SK-N-SH (cell line): ENCODE data around the gene CISH. TPM values are rescaled to one million over a fixed set of nuclear protein-coding genes. Genes with fewer than 3 reads are reported as not detected.

Experiments
- CTCF ChIA-PET: fragments of 300-600, 350-600 bp; formaldehyde crosslinking; extraction: SDS; loops from one replicate; lab custom pipeline; 2021; lab: Yijun Ruan, JAX
- POLR2A ChIA-PET: fragments of 350-600 bp; sonication (Branson Sonifier 250); formaldehyde crosslinking; extraction: SDS; loops from one replicate; lab custom pipeline; 2020; ENCODE audit warnings: antibody characterized with exemption, inconsistent platforms; lab: Yijun Ruan, JAX
- DNase-seq: peaks from one replicate; pipeline ENCODE4 v3.0.0; 2012
- H2AFZ ChIP-seq: fragments of 200-600 bp; sonication (generic); 2 replicates; pipeline ENCODE4 v1.8.1; 2016; ENCODE audit warnings: antibody characterized with exemption, mild to moderate bottlenecking, low read depth
- H3F3A ChIP-seq: fragments of 200-600 bp; sonication (generic); replicated peaks from 2 replicates; pipeline ENCODE3; 2016; ENCODE audit warnings: antibody characterized with exemption, mild to moderate bottlenecking; ENCODE audit not compliant: insufficient read depth
- H3K27ac ChIP-seq, 2 experiments: fragments of 200-500 bp in 1 of 2; fragments of 200-600 bp in 1 of 2; sonication (Bioruptor generic) in 1 of 2; sonication (generic), shearing (Covaris generic) in 1 of 2; 2 replicates each; pipeline versions ENCODE4 v1.5.1 to v1.6.1; 2014 to 2016; ENCODE audit warnings: low read depth in 2 of 2, inconsistent platforms in 1 of 2, low read length in 1 of 2, mild to moderate bottlenecking in 1 of 2, mixed read lengths in 1 of 2
- H3K27me3 ChIP-seq: fragments of 200-600 bp; sonication (generic), shearing (Covaris generic); 2 replicates; pipeline ENCODE4 v1.6.1; 2016; ENCODE audit warnings: mixed run types; ENCODE audit not compliant: insufficient read depth
- H3K36me3 ChIP-seq, 2 experiments: fragments of 200-500 bp in 1 of 2; fragments of 200-600 bp in 1 of 2; sonication (Bioruptor generic) in 1 of 2; sonication (generic) in 1 of 2; replicated peaks in 1 of 2; 2 replicates each; pipeline versions ENCODE3 to v1.5.1; 2014 to 2016; ENCODE audit warnings: low read length in 1 of 2, mild to moderate bottlenecking in 1 of 2; ENCODE audit not compliant: insufficient read depth in 2 of 2, control insufficient read depth in 1 of 2
- H3K4me1 ChIP-seq, 2 experiments: fragments of 200-500 bp in 1 of 2; fragments of 200-600 bp in 1 of 2; sonication (Bioruptor generic) in 1 of 2; sonication (generic), shearing (Covaris generic) in 1 of 2; 2 replicates each; pipeline versions ENCODE4 v1.5.1 to v1.6.1; 2014 to 2016; ENCODE audit warnings: low read depth in 1 of 2, low read length in 1 of 2, mixed run types in 1 of 2; ENCODE audit not compliant: insufficient read depth in 2 of 2, control insufficient read depth in 1 of 2
- H3K4me2 ChIP-seq: fragments of 200-600 bp; sonication (generic), shearing (Covaris generic); 2 replicates; pipeline ENCODE4 v1.6.1; 2017; ENCODE audit warnings: mixed run types
- H3K4me3 ChIP-seq, 2 experiments: fragments of 200-500 bp in 1 of 2; fragments of 200-600 bp in 1 of 2; sonication (Bioruptor generic) in 1 of 2; sonication (generic), shearing (Covaris generic) in 1 of 2; 2 replicates each; pipeline versions ENCODE4 v1.5.1 to v1.8.1; 2014 to 2016; ENCODE audit warnings: low read depth in 2 of 2, inconsistent platforms in 1 of 2, low read length in 1 of 2, mild to moderate bottlenecking in 1 of 2, mixed read lengths in 1 of 2, moderate library complexity in 1 of 2
- H3K79me2 ChIP-seq: fragments of 200-600 bp; sonication (generic); 2 replicates; pipeline ENCODE4 v1.8.1; 2017; ENCODE audit warnings: mild to moderate bottlenecking; ENCODE audit not compliant: insufficient read depth
- H3K9ac ChIP-seq: fragments of 200-600 bp; sonication (generic); 2 replicates; pipeline ENCODE4 v1.6.1; 2017; ENCODE audit warnings: mixed run types
- H3K9me2 ChIP-seq: fragments of 200-600 bp; sonication (generic); 2 replicates; pipeline ENCODE4 v1.6.1; 2017; ENCODE audit warnings: mixed run types
- H3K9me3 ChIP-seq: fragments of 200-600 bp; sonication (generic); 2 replicates; pipeline ENCODE4 v1.6.1; 2017; ENCODE audit warnings: mixed run types, mild to moderate bottlenecking, moderate library complexity
- H4K20me1 ChIP-seq: fragments of 200-600 bp; sonication (generic); 2 replicates; pipeline ENCODE4 v1.6.1; 2017; ENCODE audit warnings: mild to moderate bottlenecking, mixed run types; ENCODE audit not compliant: insufficient read depth
- CHD2 ChIP-seq: fragments of 150-350 bp; IDR thresholded peaks from 2 replicates; pipeline ENCODE4 v1.6.1; 2018; ENCODE audit warnings: low read length; ENCODE audit not compliant: partially characterized antibody
- ELF1 ChIP-seq: IDR thresholded peaks from 2 replicates; pipeline ENCODE4 v1.4.0; 2012
- FOSL2 ChIP-seq: IDR thresholded peaks from 2 replicates; pipeline ENCODE4 v1.4.0; 2012; ENCODE audit warnings: low read depth, mild to moderate bottlenecking, moderate library complexity, borderline replicate concordance
- FOXM1 ChIP-seq: IDR thresholded peaks from 2 replicates; pipeline ENCODE4 v1.4.0; 2012; ENCODE audit warnings: low read depth, mild to moderate bottlenecking
- GABPA ChIP-seq: IDR thresholded peaks from 2 replicates; pipeline ENCODE4 v1.4.0; 2012; ENCODE audit warnings: low read depth, mild to moderate bottlenecking
- GATA2 ChIP-seq: sonication (generic); formaldehyde crosslinking; IDR thresholded peaks from 2 replicates; pipeline ENCODE4 v1.5.0; 2020; ENCODE audit warnings: mild to moderate bottlenecking, missing genetic modification reagents
- JUND ChIP-seq: IDR thresholded peaks from 2 replicates; pipeline ENCODE4 v1.4.0; 2012
- NFIC ChIP-seq: IDR thresholded peaks from 2 replicates; pipeline ENCODE4 v1.4.0; 2012; ENCODE audit warnings: borderline replicate concordance
- NRF1 ChIP-seq: IDR thresholded peaks from 2 replicates; pipeline ENCODE4 v1.6.1; 2012; ENCODE audit warnings: low read depth, mild to moderate bottlenecking, low read length
- RAD21 ChIP-seq: IDR thresholded peaks from 2 replicates; pipeline ENCODE4 v1.6.1; 2012; ENCODE audit warnings: mild to moderate bottlenecking, low read length
- RCOR1 ChIP-seq: fragments of 150-350 bp; IDR thresholded peaks from 2 replicates; pipeline ENCODE4 v1.6.1; 2017; ENCODE audit warnings: antibody characterized with exemption, low read length
- RFX5 ChIP-seq: IDR thresholded peaks from 2 replicates; pipeline ENCODE4 v1.6.1; 2012; ENCODE audit warnings: mild to moderate bottlenecking, improper control_type of control experiment, low read length
- SMC3 ChIP-seq: IDR thresholded peaks from 2 replicates; pipeline ENCODE4 v1.6.1; 2012; ENCODE audit warnings: low read depth, low read length, improper control_type of control experiment
- TCF12 ChIP-seq: IDR thresholded peaks from 2 replicates; pipeline ENCODE4 v1.4.0; 2012
- TEAD4 ChIP-seq: IDR thresholded peaks from 2 replicates; pipeline ENCODE4 v1.4.0; 2012; ENCODE audit warnings: mild to moderate bottlenecking, borderline replicate concordance; ENCODE audit not compliant: insufficient read depth
- WGBS: methylation state at CpG from one replicate; pipeline ENCODE4 v1.1.6; 2017; ENCODE audit warnings: low lambda C conversion rate; 5-methylcytosine and 5-hydroxymethylcytosine counted together
- polyA plus RNA-seq, 3 experiments: library from polyadenylated mRNA; depleted of rRNA; stranded (reverse); fragments of >200 nt; gene quantifications; 2 replicates each; pipeline ENCODE4 v1.2.3, GENCODE V29; 2012
- TF ChIP-seq, protein P1 (sequence below): IDR thresholded peaks from 2 replicates; pipeline ENCODE4 v1.4.0; 2012; ENCODE audit warnings: low read depth
- TF ChIP-seq, protein P2 (sequence below): fragments of 150-350 bp; IDR thresholded peaks from 2 replicates; pipeline ENCODE4 v1.6.1; 2016; ENCODE audit warnings: mild to moderate bottlenecking, low read depth, low read length
- TF ChIP-seq, protein P3 (sequence below): fragments of 150-350 bp; IDR thresholded peaks from 2 replicates; pipeline ENCODE4 v1.6.1; 2017; ENCODE audit warnings: antibody characterized with exemption, low read length, low read depth, borderline replicate concordance
- TF ChIP-seq, protein P4 (sequence below): IDR thresholded peaks from 2 replicates; pipeline ENCODE4 v1.4.0; 2012; ENCODE audit warnings: low read depth, borderline replicate concordance
- TF ChIP-seq, protein P5 (sequence below): IDR thresholded peaks from 2 replicates; pipeline ENCODE4; 2012

The CISH gene
- polyA plus RNA-seq, 1 of the 3 experiments (the other 2 are of a cell fraction): 2.6 TPM

DNA sequence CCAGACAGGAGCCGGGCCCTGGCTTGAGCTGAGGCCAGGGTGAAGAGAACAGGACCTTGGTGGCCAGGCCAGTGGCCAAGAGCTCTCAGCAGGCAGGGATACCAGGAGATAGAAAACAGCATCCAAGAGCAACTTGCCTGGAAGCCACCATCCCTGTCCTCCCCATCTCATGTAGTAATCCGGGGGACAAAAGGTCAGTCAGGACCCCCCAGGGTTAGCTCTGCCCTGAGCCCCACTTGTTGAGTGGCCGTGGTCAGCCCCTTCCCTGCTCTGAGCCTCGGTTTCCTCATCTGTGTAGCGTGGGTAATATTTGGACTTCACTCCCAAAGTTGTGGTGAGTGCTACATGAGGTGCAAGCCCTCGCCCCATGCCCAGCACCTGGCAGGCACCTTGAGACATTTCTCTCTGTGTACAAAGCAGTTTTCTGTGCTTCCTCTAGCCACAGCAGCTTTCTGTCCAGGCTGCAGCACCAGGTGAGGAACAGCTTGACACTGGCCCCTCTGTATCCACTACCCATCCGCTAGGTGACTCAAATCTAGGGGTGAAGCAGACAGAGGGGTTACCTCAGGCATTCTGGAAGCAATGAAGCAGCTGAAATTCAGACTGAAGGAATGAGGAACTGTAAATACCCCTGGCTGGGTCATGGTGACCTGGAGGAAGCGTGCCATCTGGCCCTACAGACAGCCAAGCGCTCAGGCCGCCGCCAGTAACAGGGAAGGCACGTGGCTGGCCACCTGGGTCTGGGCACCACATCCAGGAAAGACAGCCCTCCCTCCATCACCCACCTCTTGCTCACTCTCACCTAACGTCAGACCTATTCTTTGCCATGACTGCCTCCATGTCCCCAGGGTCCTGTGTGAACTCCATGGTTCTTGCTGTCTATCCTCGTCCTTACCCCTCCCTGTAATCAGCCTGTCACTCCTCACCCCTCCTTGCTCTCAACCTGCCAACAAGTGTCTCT lies 6.7 kb downstream of the CISH start:
- WGBS: 76% methylated on average over 9 of the region's 14 CpGs
- CTCF ChIA-PET: interaction anchor here (1.0 to 25.1 kb wide), 4 partner anchors 9 to 785 kb away, joined by 3 to 648 read pairs (median 57); partner anchors contain the start of genes C3orf18, CISH, HEMK1 and MAPKAPK3
- H3K4me3 ChIP-seq: no peak overlapping the region
- H4K20me1 ChIP-seq: no peaks in the 10 kb centered on the region
- peaks cover 17 to 43% of the 10 kb centered on the region in 2 experiments for H3K4me1 ChIP-seq
- POLR2A ChIA-PET: no interaction called here
- no peak overlapping the region for H3K27ac ChIP-seq
- peaks cover 0 to 4% of the 10 kb centered on the region in 2 experiments for H3K36me3 ChIP-seq
- H3K9me2 ChIP-seq: no peaks in the 10 kb centered on the region
- no peak overlapping the region for H3K9ac ChIP-seq
- no peaks in the 10 kb centered on the region for H3K79me2 ChIP-seq
- no peak overlapping the region for H3K4me2 ChIP-seq
- DNase-seq: no peak
- no peaks in the 10 kb centered on the region for H3F3A ChIP-seq
- H3K27me3 ChIP-seq: no peaks in the 10 kb centered on the region
- TF ChIP-seq, protein P1, sequence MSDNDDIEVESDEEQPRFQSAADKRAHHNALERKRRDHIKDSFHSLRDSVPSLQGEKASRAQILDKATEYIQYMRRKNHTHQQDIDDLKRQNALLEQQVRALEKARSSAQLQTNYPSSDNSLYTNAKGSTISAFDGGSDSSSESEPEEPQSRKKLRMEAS: no peak
- TF ChIP-seq TCF12: no peak
- TF ChIP-seq CHD2: no peak
- TF ChIP-seq SMC3: no peak
- no peak for TF ChIP-seq NRF1
- TF ChIP-seq RAD21: no peak
- no peak for TF ChIP-seq ELF1
- no peak for TF ChIP-seq FOXM1
- TF ChIP-seq, protein P2, sequence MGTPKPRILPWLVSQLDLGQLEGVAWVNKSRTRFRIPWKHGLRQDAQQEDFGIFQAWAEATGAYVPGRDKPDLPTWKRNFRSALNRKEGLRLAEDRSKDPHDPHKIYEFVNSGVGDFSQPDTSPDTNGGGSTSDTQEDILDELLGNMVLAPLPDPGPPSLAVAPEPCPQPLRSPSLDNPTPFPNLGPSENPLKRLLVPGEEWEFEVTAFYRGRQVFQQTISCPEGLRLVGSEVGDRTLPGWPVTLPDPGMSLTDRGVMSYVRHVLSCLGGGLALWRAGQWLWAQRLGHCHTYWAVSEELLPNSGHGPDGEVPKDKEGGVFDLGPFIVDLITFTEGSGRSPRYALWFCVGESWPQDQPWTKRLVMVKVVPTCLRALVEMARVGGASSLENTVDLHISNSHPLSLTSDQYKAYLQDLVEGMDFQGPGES: no peak
- TF ChIP-seq, protein P3, sequence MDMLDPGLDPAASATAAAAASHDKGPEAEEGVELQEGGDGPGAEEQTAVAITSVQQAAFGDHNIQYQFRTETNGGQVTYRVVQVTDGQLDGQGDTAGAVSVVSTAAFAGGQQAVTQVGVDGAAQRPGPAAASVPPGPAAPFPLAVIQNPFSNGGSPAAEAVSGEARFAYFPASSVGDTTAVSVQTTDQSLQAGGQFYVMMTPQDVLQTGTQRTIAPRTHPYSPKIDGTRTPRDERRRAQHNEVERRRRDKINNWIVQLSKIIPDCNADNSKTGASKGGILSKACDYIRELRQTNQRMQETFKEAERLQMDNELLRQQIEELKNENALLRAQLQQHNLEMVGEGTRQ: no peak
- no peak for TF ChIP-seq FOSL2
- no peak for TF ChIP-seq TEAD4
- TF ChIP-seq GATA2 (CRISPR knock-in tag): no peak
- TF ChIP-seq, protein P4, sequence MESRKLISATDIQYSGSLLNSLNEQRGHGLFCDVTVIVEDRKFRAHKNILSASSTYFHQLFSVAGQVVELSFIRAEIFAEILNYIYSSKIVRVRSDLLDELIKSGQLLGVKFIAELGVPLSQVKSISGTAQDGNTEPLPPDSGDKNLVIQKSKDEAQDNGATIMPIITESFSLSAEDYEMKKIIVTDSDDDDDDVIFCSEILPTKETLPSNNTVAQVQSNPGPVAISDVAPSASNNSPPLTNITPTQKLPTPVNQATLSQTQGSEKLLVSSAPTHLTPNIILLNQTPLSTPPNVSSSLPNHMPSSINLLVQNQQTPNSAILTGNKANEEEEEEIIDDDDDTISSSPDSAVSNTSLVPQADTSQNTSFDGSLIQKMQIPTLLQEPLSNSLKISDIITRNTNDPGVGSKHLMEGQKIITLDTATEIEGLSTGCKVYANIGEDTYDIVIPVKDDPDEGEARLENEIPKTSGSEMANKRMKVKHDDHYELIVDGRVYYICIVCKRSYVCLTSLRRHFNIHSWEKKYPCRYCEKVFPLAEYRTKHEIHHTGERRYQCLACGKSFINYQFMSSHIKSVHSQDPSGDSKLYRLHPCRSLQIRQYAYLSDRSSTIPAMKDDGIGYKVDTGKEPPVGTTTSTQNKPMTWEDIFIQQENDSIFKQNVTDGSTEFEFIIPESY: no peak
- TF ChIP-seq, protein P5, sequence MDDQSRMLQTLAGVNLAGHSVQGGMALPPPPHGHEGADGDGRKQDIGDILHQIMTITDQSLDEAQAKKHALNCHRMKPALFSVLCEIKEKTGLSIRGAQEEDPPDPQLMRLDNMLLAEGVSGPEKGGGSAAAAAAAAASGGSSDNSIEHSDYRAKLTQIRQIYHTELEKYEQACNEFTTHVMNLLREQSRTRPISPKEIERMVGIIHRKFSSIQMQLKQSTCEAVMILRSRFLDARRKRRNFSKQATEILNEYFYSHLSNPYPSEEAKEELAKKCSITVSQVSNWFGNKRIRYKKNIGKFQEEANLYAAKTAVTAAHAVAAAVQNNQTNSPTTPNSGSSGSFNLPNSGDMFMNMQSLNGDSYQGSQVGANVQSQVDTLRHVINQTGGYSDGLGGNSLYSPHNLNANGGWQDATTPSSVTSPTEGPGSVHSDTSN: no peak
- no peak for TF ChIP-seq RCOR1
- TF ChIP-seq NFIC: no peak
- TF ChIP-seq GABPA: no peak
- no peak for TF ChIP-seq RFX5
- TF ChIP-seq JUND: no peak
- H2AFZ ChIP-seq: no peak overlapping the region
- H3K9me3 ChIP-seq: no peaks in the 10 kb centered on the region
